Coronary artery (tissue), 2 donors: ENCODE data around the gene PLXNA3.
A peak's percentile ranks its signal among the peaks of the same experiment; 100 is the strongest.

Source experiments
- DNase-seq: peaks from one replicate; pipeline ENCODE4 v3.0.0-alpha.2; 2017; ENCODE audit warnings: low spot score
- H3K27ac ChIP-seq, 2 donors: fragments of 200-600 bp; sonication (generic); one replicate each; pipeline ENCODE4 v1.5.1; 2016 to 2019
- H3K4me3 ChIP-seq: fragments of 200-600 bp; sonication (generic); 2 replicates; pipeline ENCODE4 v1.5.1; 2016; ENCODE audit warnings: mild to moderate bottlenecking, moderate library complexity
- TF ChIP-seq, protein P1 (sequence below): fragments of 200-600 bp; sonication (generic); IDR thresholded peaks from one replicate; pipeline ENCODE4 v1.5.1; 2019; ENCODE audit warnings: antibody characterized with exemption

Gene PLXNA3

DNA sequence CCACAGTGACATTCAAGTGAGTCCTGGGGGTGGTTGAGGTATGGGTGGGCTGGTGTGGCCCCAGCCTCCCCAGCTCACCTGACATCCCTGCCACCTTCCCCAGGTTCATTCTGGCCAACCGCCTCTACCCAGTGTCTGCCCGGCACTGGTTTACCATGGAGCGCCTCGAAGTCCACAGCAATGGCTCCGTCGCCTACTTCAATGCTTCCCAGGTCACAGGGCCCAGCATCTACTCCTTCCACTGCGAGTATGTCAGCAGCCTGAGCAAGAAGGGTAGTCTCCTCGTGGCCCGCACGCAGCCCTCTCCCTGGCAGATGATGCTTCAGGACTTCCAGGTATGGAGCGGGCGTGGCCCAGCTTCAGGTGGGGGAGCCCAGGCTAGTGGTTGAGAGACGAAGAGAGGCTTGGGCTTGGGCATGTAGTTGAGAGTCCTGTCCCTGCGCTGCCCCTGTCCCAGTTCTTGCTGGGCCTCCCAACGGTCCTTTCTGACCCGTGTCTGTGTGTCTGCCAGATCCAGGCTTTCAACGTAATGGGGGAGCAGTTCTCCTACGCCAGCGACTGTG, 22.8 kb upstream of the PLXNA3 start:
- H3K4me3 ChIP-seq, result no peak overlapping the region
- H3K27ac ChIP-seq, result no peak overlapping the region
- no peak for DNase-seq
- TF ChIP-seq, protein P1, sequence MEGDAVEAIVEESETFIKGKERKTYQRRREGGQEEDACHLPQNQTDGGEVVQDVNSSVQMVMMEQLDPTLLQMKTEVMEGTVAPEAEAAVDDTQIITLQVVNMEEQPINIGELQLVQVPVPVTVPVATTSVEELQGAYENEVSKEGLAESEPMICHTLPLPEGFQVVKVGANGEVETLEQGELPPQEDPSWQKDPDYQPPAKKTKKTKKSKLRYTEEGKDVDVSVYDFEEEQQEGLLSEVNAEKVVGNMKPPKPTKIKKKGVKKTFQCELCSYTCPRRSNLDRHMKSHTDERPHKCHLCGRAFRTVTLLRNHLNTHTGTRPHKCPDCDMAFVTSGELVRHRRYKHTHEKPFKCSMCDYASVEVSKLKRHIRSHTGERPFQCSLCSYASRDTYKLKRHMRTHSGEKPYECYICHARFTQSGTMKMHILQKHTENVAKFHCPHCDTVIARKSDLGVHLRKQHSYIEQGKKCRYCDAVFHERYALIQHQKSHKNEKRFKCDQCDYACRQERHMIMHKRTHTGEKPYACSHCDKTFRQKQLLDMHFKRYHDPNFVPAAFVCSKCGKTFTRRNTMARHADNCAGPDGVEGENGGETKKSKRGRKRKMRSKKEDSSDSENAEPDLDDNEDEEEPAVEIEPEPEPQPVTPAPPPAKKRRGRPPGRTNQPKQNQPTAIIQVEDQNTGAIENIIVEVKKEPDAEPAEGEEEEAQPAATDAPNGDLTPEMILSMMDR, result no peak

DNA sequence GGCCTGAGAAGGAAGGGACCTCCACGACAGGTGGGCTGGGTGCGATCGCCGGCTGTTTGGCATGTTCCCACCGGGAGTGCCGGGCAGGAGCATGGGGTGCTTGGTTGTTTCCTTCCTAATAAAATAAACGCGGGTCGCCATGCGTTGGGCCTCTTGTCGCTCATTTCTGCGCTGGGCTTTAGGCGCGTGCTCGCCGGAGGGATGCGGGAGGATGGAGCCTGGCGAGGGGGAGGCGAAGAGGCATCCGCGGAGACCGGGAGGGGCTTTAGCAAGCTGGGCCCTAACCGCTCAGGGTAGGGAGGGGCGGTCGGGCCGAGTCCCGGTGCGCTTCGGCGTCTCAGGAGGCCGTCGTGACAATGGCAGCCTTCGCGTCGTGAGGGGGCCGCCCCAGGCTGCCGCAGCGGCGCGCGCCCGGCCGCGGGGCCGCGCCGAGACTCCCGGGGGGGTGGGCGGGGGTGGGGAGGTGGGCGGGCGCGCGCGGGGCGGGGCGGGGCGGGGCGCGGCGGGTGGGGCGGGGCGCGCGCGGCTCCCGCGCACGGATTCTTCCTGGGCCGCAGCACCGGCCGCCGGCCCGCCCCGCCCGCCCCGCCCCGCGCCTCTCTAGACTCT, 21.6 kb upstream of the PLXNA3 start:
- TF ChIP-seq, protein P1, result no peak
- Histone ChIP-seq H3K27ac (peak overlapping the region; percentile 77 to 94), H3K4me3 (peak overlapping the region; percentile 87)
- DNase-seq, result no peak

DNA sequence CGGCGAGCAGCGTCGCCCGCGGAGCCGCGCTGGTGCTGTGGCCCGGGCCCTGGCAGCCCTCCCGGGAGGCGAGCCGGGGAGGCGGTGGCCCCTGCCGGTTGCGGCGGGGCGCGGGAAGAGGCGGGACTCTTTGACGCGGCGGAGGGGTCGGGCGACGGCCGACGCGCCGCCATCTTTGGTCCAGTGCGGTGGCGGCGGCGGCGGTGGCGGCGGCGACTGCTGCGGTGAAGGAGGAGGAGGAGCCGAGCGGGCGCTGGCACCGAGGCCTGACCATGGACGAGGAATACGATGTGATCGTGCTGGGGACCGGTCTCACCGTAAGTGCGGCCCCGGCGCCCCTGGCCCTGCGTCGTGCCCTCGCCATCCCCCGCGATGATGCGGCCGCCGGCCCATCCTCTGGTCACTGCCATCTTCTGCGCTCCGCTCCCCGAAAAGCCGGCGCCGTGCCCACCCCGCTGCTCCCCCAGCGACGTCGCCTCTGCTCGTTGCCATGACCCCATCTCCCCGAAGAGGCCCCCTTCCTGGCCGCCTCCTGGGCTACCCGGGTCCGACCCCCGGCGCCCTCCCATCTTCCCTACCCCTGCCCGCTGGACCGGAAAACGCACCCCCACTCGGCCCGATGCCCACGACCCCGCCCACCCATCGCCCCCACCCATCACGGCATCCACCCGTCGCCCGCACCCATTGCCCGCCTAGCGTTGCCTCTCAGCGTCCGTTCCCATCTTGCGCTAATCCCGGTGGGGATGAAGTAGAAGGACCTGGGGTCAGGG, 20.9 kb upstream of the PLXNA3 start, which contains the start of gene GDI1:
GDI1 (plus strand) TSS at position 172 of the 770 bp plus-strand sequence; CDS start at position 273, 101 bp downstream.
- H3K4me3 ChIP-seq, result peak within 1 kb of the TSS; percentile 87
- DNase-seq, result no peak
- TF ChIP-seq, protein P1, result no peak
- peak within 1 kb of the TSS; percentile 77 to 94 for H3K27ac ChIP-seq

DNA sequence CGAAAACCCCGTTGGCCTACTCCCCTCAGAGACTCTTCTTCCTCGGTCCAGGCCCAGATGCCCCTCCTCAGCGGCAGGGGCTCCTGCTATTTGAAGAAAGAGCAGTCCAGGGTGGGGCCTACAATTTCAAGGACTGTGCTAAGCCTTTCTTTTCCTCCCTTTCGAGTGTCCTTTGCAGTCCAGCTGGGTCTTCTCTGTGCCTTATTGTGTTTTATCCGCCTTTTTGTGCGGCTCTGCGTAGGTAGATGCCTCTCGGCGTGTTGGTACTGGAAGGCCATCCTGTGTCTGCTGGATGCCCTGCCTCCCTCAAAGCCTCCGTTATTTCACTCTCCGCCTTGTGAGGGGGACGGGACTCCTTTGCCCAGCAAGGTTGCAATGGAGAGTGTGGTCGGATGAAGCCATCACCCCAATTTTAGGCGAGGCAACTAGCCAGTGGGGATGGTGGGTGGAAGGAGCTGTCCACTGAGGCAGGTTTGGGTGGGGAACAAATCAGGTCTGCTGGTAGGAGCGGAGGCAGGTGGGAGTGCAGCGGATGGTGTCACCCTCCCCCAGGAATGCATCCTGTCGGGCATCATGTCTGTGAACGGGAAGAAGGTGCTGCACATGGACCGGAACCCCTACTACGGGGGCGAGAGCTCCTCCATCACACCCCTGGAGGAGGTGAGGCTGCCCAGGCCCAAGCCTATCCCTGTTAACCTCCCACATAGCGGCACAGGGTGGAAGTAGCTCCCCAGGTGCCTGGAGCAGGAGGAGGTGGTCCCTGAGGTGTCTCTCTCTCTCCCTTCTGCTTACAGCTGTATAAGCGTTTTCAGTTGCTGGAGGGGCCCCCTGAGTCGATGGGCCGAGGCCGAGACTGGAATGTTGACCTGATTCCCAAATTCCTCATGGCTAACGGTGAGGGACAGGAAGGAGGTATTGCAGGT, 19.8 kb upstream of the PLXNA3 start:
- H3K4me3 ChIP-seq, result peak overlapping the region; percentile 87
- H3K27ac ChIP-seq, result peak overlapping the region in 1 of 2 donors; percentile 94
- no peak for DNase-seq
- TF ChIP-seq, protein P1, result no peak

DNA sequence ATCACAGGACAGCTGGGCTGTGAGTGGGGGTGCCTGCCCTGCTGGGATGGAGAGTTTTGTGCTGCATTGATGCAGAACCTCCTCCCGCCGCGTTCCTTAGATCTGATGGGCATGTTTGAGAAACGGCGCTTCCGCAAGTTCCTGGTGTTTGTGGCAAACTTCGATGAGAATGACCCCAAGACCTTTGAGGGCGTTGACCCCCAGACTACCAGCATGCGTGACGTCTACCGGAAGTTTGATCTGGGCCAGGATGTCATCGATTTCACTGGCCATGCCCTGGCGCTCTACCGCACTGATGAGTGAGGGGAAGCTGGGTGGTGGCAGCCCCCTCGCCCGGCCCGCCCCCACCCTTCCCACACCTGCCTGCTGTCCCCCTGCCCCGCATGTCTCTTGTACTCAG, 18.2 kb upstream of the PLXNA3 start:
- no peak overlapping the region for H3K4me3 ChIP-seq

More for the DNA sequence above, 18.2 kb upstream of the PLXNA3 start:
- TF ChIP-seq, protein P1, result no peak
- no peak for DNase-seq
- no peak overlapping the region for H3K27ac ChIP-seq
